Measurements from ENCODE around the gene GDPGP1. TPM values are rescaled to one million over a fixed set of nuclear protein-coding genes. Genes with fewer than 3 reads are reported as not detected.

GDPGP1 gene
- total RNA-seq, 1 experiment from 2014 or later: 5.2 TPM

DNA sequence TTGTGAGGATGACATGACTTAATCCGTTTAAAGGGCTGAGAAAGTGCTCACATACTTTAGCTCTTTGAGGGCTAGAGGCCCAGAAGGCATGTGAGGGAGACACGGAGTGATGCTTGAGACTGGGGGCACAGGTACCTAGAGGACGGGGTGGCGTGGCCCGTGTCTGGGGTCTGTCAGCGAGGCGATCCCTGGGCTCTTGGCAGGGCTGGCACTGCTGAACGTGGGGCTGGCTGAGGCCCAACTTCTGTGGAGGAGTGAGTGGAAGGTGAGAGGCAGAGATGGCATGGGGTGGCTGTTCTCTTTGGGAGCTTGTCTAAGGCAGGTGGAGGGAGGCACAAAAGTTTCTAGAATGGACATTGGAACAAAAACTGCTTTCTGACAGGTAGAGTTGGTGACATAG lies 23.4 kb upstream of the GDPGP1 start:
- ChIA-PET CTCF (no interaction called here), POLR2A (ENCODE audit: low non-redundant PET) (no interaction called here)

DNA sequence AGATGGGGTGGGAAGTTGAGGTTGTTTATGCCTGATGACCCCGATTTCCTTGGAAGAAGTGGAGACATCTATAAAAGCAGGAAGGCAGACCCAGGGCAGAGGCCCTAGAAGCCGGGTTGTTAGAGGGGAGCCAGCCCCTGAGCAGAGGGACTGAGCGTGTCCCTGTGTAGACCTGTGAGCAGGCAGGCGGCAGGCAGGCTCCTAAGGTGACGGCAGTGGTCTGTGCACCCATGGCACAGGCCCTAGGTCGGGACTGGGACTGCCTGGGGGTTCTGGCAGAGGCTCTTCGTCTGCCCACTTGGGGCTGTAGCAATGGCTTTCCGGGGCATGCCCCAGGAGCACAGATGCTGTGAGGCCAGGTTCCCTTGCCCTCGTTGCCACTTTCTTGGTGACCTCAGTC lies 23.0 kb upstream of the GDPGP1 start:
- Histone ChIP-seq H3K27me3 (replicated peaks; ENCODE audit: insufficient read depth, low read depth, low read length, poor library complexity) (no peaks in the 10 kb centered on the region), H3K9me3 (ENCODE audit: low read depth, low read length, poor library complexity, severe bottlenecking) (no peaks in the 10 kb centered on the region), H3K4me1 (ENCODE audit: insufficient read depth, low read length, poor library complexity, severe bottlenecking) (peaks cover 35% of the 10 kb centered on the region), H3K36me3 (ENCODE audit: insufficient read depth, low read length, poor library complexity, severe bottlenecking) (no peaks in the 10 kb centered on the region), H3K4me3 (ENCODE audit: low read depth, low read length, poor library complexity, severe bottlenecking) (no peak overlapping the region), H3K27ac (ENCODE audit: low read depth, low read length, poor library complexity, severe bottlenecking) (no peak overlapping the region)
- DNase-seq (ENCODE audit: low spot score): no peak
- intact Hi-C loops (cut with micrococcal nuclease; ENCODE audit: unreplicated experiment): no loop called here
- CTCF ChIA-PET: no interaction called here
- POLR2A ChIA-PET (ENCODE audit: low non-redundant PET): no interaction called here
- TF ChIP-seq EZH2 (IDR thresholded peaks at IDR 0.05; ENCODE audit: borderline replicate concordance, low read depth, low read length, poor library complexity, severe bottlenecking): no peak
- TF ChIP-seq, protein P1, sequence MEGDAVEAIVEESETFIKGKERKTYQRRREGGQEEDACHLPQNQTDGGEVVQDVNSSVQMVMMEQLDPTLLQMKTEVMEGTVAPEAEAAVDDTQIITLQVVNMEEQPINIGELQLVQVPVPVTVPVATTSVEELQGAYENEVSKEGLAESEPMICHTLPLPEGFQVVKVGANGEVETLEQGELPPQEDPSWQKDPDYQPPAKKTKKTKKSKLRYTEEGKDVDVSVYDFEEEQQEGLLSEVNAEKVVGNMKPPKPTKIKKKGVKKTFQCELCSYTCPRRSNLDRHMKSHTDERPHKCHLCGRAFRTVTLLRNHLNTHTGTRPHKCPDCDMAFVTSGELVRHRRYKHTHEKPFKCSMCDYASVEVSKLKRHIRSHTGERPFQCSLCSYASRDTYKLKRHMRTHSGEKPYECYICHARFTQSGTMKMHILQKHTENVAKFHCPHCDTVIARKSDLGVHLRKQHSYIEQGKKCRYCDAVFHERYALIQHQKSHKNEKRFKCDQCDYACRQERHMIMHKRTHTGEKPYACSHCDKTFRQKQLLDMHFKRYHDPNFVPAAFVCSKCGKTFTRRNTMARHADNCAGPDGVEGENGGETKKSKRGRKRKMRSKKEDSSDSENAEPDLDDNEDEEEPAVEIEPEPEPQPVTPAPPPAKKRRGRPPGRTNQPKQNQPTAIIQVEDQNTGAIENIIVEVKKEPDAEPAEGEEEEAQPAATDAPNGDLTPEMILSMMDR (conservative IDR thresholded peaks at IDR 0.05; ENCODE audit: low read depth, low read length): no peak
- BruUV-seq (replicated peaks): no TSS peak

More for the DNA sequence above, 23.4 kb upstream of the GDPGP1 start:
- Histone ChIP-seq H3K27me3 (replicated peaks; ENCODE audit: insufficient read depth, low read depth, low read length, poor library complexity) (no peaks in the 10 kb centered on the region), H3K36me3 (ENCODE audit: insufficient read depth, low read length, poor library complexity, severe bottlenecking) (no peaks in the 10 kb centered on the region), H3K9me3 (ENCODE audit: low read depth, low read length, poor library complexity, severe bottlenecking) (no peaks in the 10 kb centered on the region), H3K4me1 (ENCODE audit: insufficient read depth, low read length, poor library complexity, severe bottlenecking) (peaks cover 38% of the 10 kb centered on the region), H3K27ac (ENCODE audit: low read depth, low read length, poor library complexity, severe bottlenecking) (no peak overlapping the region), H3K4me3 (ENCODE audit: low read depth, low read length, poor library complexity, severe bottlenecking) (no peak overlapping the region)
- no peak for DNase-seq (ENCODE audit: low spot score)
- intact Hi-C loops (cut with micrococcal nuclease; ENCODE audit: unreplicated experiment): no loop called here
- TF ChIP-seq, protein P1 (conservative IDR thresholded peaks at IDR 0.05; ENCODE audit: low read depth, low read length): no peak
- BruUV-seq (replicated peaks): no TSS peak

DNA sequence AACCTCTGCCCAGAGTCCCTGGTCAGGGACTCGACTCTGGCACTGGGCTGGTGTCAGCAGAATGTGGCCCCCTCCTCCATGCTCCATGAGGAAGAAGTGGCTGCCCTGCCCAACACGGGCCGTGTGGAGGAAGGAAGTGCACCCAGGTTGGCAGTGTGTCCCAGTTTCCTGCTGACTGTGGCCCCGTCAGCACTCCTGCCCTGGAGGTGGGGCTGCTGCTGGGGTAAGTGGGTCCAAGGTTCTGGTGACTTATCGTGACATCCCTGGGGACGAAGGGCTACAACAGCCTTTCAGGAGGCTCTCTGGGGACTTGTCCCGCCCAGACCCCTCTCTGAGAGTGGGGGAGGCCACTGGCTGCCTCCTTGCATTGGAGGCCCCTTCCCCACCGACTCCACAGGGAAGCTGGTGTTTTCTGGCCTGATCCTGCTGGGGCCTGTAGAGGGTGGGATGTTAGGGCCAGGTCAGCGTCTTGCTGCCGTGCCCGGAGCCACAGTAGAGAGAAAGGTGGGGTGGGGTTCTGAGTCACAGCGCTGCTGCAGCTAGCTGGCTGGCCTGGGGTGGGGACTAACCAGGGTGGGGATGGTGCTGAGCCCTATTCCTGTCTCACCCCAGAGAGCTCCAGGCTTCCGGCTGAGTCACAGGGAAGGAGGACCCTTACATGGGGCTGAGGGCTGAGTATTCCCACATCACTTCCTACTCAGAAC lies 22.4 kb upstream of the GDPGP1 start:
- TF ChIP-seq EZH2 (IDR thresholded peaks at IDR 0.05; ENCODE audit: borderline replicate concordance, low read depth, low read length, poor library complexity, severe bottlenecking): no peak
- TF ChIP-seq, protein P1 (conservative IDR thresholded peaks at IDR 0.05; ENCODE audit: low read depth, low read length): no peak
- CTCF ChIA-PET: no interaction called here

More for the DNA sequence above, 22.4 kb upstream of the GDPGP1 start:
- Histone ChIP-seq H3K27ac (ENCODE audit: low read depth, low read length, poor library complexity, severe bottlenecking) (no peak overlapping the region), H3K4me3 (ENCODE audit: low read depth, low read length, poor library complexity, severe bottlenecking) (no peak overlapping the region), H3K36me3 (ENCODE audit: insufficient read depth, low read length, poor library complexity, severe bottlenecking) (no peaks in the 10 kb centered on the region), H3K27me3 (replicated peaks; ENCODE audit: insufficient read depth, low read depth, low read length, poor library complexity) (no peaks in the 10 kb centered on the region), H3K9me3 (ENCODE audit: low read depth, low read length, poor library complexity, severe bottlenecking) (no peaks in the 10 kb centered on the region), H3K4me1 (ENCODE audit: insufficient read depth, low read length, poor library complexity, severe bottlenecking) (peaks cover 34% of the 10 kb centered on the region)
- DNase-seq (ENCODE audit: low spot score): peak; percentile 41
- BruUV-seq (replicated peaks): no TSS peak
- POLR2A ChIA-PET (ENCODE audit: low non-redundant PET): no interaction called here
- intact Hi-C loops (cut with micrococcal nuclease; ENCODE audit: unreplicated experiment): no loop called here

Data from A673 (cell line).